GM04503 (cell line): Measurements from ENCODE around the gene HHAT.
A peak's percentile ranks its signal among the peaks of the same experiment; 100 is the strongest.

Experiments used
- DNase-seq: peaks from one replicate; pipeline ENCODE4 v3.0.0-alpha.2; 2012; ENCODE audit warnings: low read depth

HHAT gene

DNA sequence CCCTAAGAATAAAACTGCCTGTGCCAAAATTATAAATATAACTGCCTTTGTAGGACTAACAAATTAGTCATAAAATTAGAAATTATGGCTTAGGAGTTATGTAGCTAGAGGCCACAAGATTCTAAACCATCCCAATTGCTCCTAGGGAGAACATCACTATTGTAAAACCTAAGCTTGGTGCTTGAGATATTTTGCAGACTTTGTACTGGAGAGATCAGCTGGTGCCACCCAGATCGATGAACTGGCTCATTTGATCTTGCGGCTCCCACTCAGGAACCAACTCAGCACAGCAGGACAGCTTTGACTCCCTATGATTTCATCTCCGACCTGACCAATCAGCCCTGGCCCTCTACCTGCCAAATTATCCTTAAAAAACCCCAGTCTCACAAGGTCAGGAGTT lies 30.6 kb downstream of the HHAT start:
- DNase-seq, result no peak

GRCh38 chr1:210360852-210361477 lies 32.3 kb downstream of the HHAT start:
- DNase-seq, result no peak

DNA sequence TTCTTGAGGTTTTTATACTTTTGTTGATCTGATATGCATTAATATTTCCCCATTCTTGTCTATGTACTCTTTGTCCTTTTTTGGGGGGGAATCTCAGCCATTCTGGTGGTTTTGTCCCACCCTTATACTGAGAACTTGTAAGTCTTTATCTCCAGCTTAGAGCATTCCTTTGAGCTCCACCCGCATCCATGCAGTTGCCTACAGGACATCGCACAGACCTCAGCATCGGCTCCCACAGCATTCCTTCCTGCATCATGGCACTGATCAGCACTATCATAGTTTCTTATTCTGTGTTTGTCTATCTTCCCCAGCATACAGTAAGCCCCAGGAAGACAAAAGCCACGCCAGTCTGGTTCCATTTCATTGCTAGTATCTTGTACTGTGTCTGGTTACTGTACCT lies 33.0 kb downstream of the HHAT start:
- DNase-seq, result no peak

- no peak for DNase-seq
These were observed 33.8 kb downstream of the HHAT start for GRCh38 chr1:210362526-210362925.

DNA sequence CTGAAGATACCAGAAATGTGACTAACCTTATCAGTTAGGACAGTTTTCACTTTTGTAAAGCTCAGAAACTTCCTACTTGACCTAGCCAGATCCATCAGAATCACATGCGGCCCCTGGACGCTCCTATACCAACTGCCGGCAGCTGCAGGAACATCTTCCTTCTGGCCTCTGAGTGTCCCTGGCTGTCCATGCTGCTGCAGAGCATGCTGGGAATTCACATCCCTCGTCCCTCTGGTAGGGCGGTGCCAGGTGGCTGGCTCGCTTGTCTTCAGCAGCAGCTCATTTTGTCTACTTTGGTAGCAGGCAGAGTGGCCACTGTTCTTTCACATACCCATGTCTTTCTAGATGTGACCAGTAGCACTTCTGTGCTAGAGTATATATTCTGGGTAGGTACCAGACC lies 34.4 kb downstream of the HHAT start:
- DNase-seq, result no peak

GRCh38 chr1:210364479-210364878 lies 35.8 kb downstream of the HHAT start:
- no peak for DNase-seq

DNA sequence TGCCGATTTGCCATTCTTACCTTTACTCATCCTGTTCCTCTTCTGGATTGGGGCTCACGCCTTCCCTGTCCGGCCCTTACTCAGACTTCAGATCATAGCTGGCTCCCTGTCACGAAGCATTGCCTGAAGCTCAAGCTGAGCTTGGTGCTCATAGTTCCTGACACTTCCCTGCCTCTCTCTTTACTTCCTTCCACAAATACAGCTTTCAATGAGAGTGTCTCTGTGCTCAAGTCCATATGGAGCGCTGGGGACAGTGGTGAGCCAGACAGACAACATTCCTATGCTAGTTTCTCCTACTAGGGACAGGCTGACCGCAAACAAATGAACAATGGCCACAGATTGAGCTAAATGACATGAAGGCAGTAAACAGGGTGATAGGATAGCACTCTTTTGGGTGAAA lies 38.1 kb downstream of the HHAT start:
- no peak for DNase-seq

GRCh38 chr1:210367566-210367965 lies 38.9 kb downstream of the HHAT start:
- DNase-seq, result no peak

DNA sequence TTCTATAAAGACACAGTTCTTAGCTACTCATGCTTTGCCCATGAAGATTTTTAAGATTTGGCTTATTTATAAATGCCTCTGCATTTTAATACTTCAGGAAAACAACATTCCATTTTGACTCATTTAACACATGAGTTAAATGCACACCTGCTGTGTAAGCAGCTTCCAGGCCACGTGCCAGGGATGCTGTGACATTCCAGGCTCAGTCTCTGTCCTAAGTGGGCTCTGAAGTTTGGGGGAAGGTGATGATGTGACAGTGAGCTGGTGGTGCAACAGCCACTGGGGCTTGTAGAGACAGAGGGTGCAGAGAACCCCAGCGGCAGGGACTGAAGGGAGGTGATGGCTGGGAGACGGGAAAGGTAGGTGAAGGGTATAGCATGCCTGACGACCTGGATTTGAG lies 40.7 kb downstream of the HHAT start:
- no peak for DNase-seq

DNA sequence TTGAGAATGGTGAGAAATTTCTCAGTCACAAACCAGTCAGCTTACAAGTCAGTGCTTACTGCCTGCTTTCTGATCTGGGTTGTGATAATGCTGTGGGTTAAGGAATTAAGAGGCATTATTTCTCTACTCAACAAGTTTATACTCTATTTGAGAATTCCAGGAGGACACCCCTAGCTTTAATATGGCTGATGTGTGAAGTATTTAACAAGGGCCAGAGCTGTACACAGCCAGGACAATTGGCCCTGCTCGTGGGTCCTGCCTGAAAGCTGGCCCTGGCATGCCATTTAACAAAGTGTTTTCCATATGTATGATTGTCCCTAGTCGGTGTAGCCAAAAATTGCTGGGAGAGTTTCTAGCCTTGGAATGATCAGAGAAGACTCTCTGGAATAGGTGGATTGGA lies 43.2 kb downstream of the HHAT start:
- DNase-seq, result no peak

- no peak for DNase-seq
These were observed 43.8 kb downstream of the HHAT start for GRCh38 chr1:210372491-210372890.

- no peak for DNase-seq
These were observed 44.4 kb downstream of the HHAT start for GRCh38 chr1:210372931-210373627.

DNA sequence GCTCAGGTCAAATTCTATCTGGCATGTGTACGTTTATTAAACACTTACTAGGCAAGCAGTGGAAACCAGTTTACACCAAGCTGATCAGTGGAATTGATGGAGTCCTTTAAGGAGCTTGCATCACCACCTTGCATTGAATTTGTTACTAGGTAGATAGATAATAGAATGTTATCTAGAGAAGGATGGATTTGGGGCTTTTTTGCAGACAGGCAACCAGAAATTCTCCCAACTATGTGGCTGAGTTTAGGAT lies 44.9 kb downstream of the HHAT start:
- DNase-seq, result no peak

GRCh38 chr1:210373878-210374599 lies 45.3 kb downstream of the HHAT start:
- DNase-seq, result peak; percentile 89

DNA sequence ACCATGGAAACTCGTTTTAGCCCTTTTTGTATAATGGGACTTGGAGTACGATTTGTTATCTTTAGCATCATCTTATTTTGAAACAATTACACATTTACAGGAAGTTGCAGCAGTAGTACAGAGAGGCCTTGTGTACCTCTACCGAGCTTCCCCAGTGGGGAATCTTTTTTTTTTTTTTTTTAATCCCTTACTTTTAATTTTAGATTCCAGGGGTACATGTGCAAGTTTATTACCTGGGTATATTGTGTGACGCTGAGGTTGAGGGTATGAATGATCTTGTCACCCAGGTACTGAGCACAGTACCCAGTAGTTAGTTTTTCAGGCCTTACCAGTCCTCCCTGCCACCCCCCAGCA lies 45.9 kb downstream of the HHAT start:
- no peak for DNase-seq

DNA sequence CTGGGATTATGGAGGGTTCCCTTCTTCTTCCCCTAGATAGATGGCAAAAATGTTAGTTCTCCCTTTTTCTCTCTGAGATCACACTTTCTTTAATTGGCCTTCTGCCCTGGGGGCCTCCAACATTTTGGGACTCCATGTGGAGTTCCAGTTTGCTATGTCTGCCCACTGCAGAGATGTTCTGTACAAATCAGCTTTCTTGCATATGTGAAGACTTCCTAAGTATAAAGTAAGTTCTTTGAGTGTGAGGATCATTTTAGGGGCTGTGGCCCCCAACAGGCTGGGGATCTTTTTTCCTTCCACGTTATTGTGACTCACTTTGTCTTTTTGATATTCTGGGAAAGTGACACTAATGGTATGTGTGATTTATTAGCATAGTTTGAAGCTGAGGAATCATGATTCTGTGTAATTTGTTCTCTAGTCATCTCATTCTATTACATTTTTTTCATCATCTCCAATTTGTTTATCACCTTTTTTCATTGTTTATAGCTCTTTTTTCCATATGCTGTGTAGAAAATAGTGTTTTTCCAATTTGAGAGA lies 48.2 kb downstream of the HHAT start:
- DNase-seq, result no peak

GRCh38 chr1:210377731-210378333 lies 49.1 kb downstream of the HHAT start:
- DNase-seq, result no peak

DNA sequence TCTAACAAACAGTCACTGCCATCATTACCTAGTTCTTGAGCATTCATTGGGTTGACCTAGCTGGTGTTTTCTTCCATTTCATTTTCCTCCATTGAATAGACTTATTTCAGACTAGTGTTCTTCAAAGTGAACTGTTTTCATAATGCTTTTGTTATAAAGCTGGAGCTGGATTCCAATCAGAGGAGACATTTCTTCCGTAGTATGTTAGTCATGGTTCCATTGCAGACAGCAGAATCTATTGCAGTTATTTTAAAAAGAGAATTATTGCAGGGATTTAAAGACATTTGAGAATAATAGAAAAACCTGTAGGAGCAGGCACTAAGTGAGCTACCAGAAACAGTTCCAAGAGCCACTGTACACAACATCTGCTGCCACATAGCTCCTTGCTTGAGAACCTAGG lies 50.0 kb downstream of the HHAT start:
- DNase-seq, result no peak

- no peak for DNase-seq
These were observed 53.2 kb downstream of the HHAT start for GRCh38 chr1:210381934-210382333.

DNA sequence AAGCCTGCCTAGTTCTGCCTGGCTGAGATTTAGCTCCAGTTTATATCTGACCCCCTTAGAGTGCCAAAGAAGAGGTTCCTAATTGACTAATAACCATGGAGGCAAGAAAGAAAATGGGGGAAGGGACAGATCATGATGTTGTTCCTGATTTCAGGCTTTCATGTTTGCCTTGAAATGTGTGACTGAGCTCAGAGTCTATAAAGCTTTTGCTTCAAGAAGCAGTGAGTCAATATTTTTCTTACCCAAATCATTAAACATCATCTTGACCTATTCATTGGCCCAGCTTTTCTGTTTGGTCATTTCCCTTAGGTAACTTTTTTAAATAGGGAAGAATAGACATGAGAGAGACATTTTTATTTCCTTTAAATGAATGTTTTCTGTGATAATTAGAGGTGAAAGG lies 55.9 kb downstream of the HHAT start:
- DNase-seq, result no peak

DNA sequence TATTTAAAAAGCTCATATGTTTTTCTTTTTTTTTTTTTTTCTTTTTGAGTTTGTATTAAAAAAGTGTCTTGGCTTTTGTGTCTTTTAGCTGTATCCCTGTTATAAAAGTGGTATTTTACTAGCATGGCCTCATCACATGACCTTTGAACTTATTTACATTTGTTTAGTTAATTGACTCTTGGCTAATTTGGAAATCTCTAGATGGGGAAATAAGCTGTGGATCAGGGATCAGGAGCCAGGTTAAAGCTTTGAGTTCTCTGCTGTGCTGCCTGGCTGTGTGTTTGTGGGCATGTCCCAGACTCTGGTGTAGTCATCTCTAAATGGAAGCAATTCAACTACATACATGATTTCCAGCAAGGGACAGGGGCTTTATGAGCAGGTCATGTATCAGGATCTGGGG lies 56.5 kb downstream of the HHAT start:
- no peak for DNase-seq

- DNase-seq, result no peak
These were observed 65.6 kb downstream of the HHAT start for GRCh38 chr1:210394281-210394821.

DNA sequence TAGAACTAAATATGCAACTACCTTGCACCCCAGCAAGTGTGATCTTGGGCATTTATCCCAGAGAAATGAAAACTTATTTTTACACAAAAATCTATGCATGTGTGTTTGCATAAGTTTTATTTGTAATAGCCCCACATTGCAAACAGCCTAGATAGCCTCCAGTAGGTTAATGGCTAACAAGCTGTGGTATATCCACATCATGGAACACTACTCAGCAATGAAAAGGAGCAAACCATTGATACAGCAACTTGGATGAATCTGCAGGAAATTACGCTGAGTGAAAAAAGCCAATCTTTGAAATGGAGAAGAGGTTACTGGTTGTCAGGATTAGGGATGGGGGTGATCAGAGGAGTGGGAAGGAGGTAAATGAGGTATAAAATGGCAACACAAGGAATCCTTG lies 67.8 kb downstream of the HHAT start:
- no peak for DNase-seq
